ENCODE results near the gene POLR1G. TPM values are rescaled to one million over a fixed set of nuclear protein-coding genes. Genes with fewer than 3 reads are reported as not detected.
A peak's percentile ranks its signal among the peaks of the same experiment; 100 is the strongest.

The POLR1G gene
- total and polyA plus RNA-seq, 9 of the 15 experiments (the other 6 are each of a cell fraction or from before 2014, with no cell fraction given), result 3.0 to 50.1 (median 27.4) TPM

- TF ChIP-seq ZNF699 (CRISPR knock-in tag; IDR thresholded peaks at IDR 0.05; ENCODE audit: insufficient replicate concordance) (no peak), SAP30 (IDR thresholded peaks at IDR 0.05; ENCODE audit: borderline replicate concordance, insufficient read depth, low read depth, low read length, poor library complexity, severe bottlenecking) (peak; percentile 60), ZNF644 (tag; IDR thresholded peaks at IDR 0.05; ENCODE audit: low read depth) (no peak), FOSL1 (tag; conservative IDR thresholded peaks at IDR 0.05) (no peak), SMC3 (conservative IDR thresholded peaks at IDR 0.05; ENCODE audit: insufficient read depth, low read depth, low read length) (no peak), FOXM1 (IDR thresholded peaks at IDR 0.05; ENCODE audit: low read depth) (peak; percentile 79), FOXM1 (CRISPR knock-in tag; IDR thresholded peaks at IDR 0.05; ENCODE audit: low read depth) (no peak), RBM14 (IDR thresholded peaks at IDR 0.05; ENCODE audit: borderline replicate concordance, insufficient read depth, low read depth, low read length) (no peak), FOXA3 (CRISPR knock-in tag; conservative IDR thresholded peaks at IDR 0.05 in 1 of 2, IDR thresholded peaks at IDR 0.05 in 1 of 2) (no peak), TRIM28 (IDR thresholded peaks at IDR 0.05) (0 out of 2 replicates have a peak, but pooled peaks have one; percentile 62), LCOR (CRISPR knock-in tag; IDR thresholded peaks at IDR 0.05) (peak; percentile 78; the same call in 1 of the 2 replicates), FOXP4 (CRISPR knock-in tag; IDR thresholded peaks at IDR 0.05; ENCODE audit: borderline replicate concordance) (no peak), ZNF140 (CRISPR knock-in tag; IDR thresholded peaks at IDR 0.05) (no peak), NR2F6 (CRISPR knock-in tag; IDR thresholded peaks at IDR 0.05) (no peak), NR2C2 (CRISPR knock-in tag; IDR thresholded peaks at IDR 0.05) (no peak), NR2C2 (tag; IDR thresholded peaks at IDR 0.05) (no peak), NELFE (IDR thresholded peaks at IDR 0.05; ENCODE audit: insufficient read depth, insufficient read length) (no peak), HNRNPL (IDR thresholded peaks at IDR 0.05; ENCODE audit: low read depth, low read length) (no peak), ZNF121 (CRISPR knock-in tag; conservative IDR thresholded peaks at IDR 0.05) (peak; percentile 86), MYBL2 (IDR thresholded peaks at IDR 0.05; ENCODE audit: low read depth) (peak; percentile 47; the same call in 1 of the 2 replicates), MYBL2 (CRISPR knock-in tag; IDR thresholded peaks at IDR 0.05; ENCODE audit: borderline replicate concordance) (no peak), MBD1 (CRISPR knock-in tag; IDR thresholded peaks at IDR 0.05) (no peak), ZBTB43 (CRISPR knock-in tag; IDR thresholded peaks at IDR 0.05) (0 out of 2 replicates have a peak, but pooled peaks have one; percentile 72)
These were observed 1.6 kb upstream of the POLR1G start, which contains the start of gene PPP1R13L (continued) for GRCh38 chr19:45404557-45405434.

Data from K562 (cell line).